Naive B cell (primary cell): ENCODE data around the gene AVPR1B. TPM values are rescaled to one million over a fixed set of nuclear protein-coding genes. Genes with fewer than 3 reads are reported as not detected.
"Not testable (repeated sequence)": the region's sequence is repeated elsewhere in the genome, so short reads cannot be mapped to it uniquely, and the experiment has no call there.

Experiments
- ATAC-seq, 2 donors: fragments of 150-1000 bp; cut with Tn5 transposase; 2 replicates each; pipeline ENCODE4 v1.10.0; 2021; ENCODE audit warnings: low read depth in 2 of 2, mild to moderate bottlenecking in 2 of 2, moderate library complexity in 2 of 2
- DNase-seq: peaks from one replicate; pipeline ENCODE4 v3.0.0; 2022
- H3K27ac Mint-ChIP-seq, 6 donors: one replicate each; pipeline ENCODE4 v1.8.0; 2020 to 2022; ENCODE audit warnings: mild to moderate bottlenecking in 6 of 6, mixed read lengths in 6 of 6, moderate library complexity in 5 of 6, inconsistent platforms in 2 of 6
- H3K27me3 Mint-ChIP-seq, 3 donors: one replicate each; pipeline ENCODE4 v1.8.0; 2021 to 2022; ENCODE audit warnings: mixed read lengths in 3 of 3, mild to moderate bottlenecking in 1 of 3
- H3K36me3 Mint-ChIP-seq, 2 donors: one replicate each; pipeline ENCODE4 v1.8.0; 2020 to 2022; ENCODE audit warnings: mixed read lengths in 2 of 2, inconsistent platforms in 1 of 2, mild to moderate bottlenecking in 1 of 2
- H3K4me1 Mint-ChIP-seq, 3 donors: one replicate each; pipeline ENCODE4 v1.8.0; 2020 to 2022; ENCODE audit warnings: mixed read lengths in 3 of 3, inconsistent platforms in 1 of 3, mild to moderate bottlenecking in 1 of 3, moderate library complexity in 1 of 3
- H3K4me3 Mint-ChIP-seq, 8 donors: one replicate each; pipeline ENCODE4 v1.8.0; 2020 to 2022; ENCODE audit warnings: mild to moderate bottlenecking in 8 of 8, mixed read lengths in 8 of 8, moderate library complexity in 8 of 8, inconsistent platforms in 2 of 8
- H3K9me3 Mint-ChIP-seq, 7 donors: one replicate each; pipeline ENCODE4 v1.8.0; 2020 to 2022; ENCODE audit warnings: mixed read lengths in 7 of 7, mild to moderate bottlenecking in 5 of 7, inconsistent platforms in 2 of 7, moderate library complexity in 1 of 7
- polyA plus RNA-seq, 6 donors: library from polyadenylated mRNA; unstranded; fragments of 300-500 nt; fragmentation: Illumina TruSeq; gene quantifications; one replicate each; pipeline ENCODE4 v1.2.3, GENCODE V29; 2021; ENCODE audit warnings: low read depth in 6 of 6

AVPR1B gene
- polyA plus RNA-seq, 6 donors from 2014 or later = not detected

GRCh38 chr1:206066479-206067171 lies 50.6 kb downstream of the AVPR1B start:
- Mint-ChIP-seq H3K27me3 (no peaks in the 10 kb centered on the region), H3K9me3 (peaks cover 0 to 4% (median 2%) of the 10 kb centered on the region in 7 donors), H3K4me3 (peak overlapping the region in 7 of 8 donors; percentile 22 to 79 (median 50)), H3K36me3 (peaks cover 7 to 9% of the 10 kb centered on the region in 2 donors), H3K27ac (peak overlapping the region; percentile 65 to 99 (median 96)), H3K4me1 (peaks cover 32 to 45% (median 43%) of the 10 kb centered on the region in 3 donors)
- peak; percentile 64 for DNase-seq
- ATAC-seq = peak; percentile 90 to 92

- Mint-ChIP-seq H3K9me3 (peaks cover 0 to 4% (median 2%) of the 10 kb centered on the region in 7 donors), H3K27me3 (no peaks in the 10 kb centered on the region), H3K4me3 (no peak overlapping the region), H3K27ac (peak overlapping the region in 4 of 6 donors; percentile 26 to 88 (median 39)), H3K36me3 (peaks cover 7 to 10% of the 10 kb centered on the region in 2 donors), H3K4me1 (peaks cover 33 to 51% (median 45%) of the 10 kb centered on the region in 3 donors)
- ATAC-seq = no peak
- no peak for DNase-seq
These were observed 51.5 kb downstream of the AVPR1B start for GRCh38 chr1:206065547-206066145.

GRCh38 chr1:206064501-206064900 lies 52.7 kb downstream of the AVPR1B start:
- H3K27me3 Mint-ChIP-seq, H3K27ac Mint-ChIP-seq, ATAC-seq, H3K4me3 Mint-ChIP-seq, DNase-seq, H3K9me3 Mint-ChIP-seq: not testable (repeated sequence)
- Mint-ChIP-seq H3K4me1 (peaks cover 44 to 62% (median 57%) of the 10 kb centered on the region in 3 donors), H3K36me3 (peaks cover 7 to 17% of the 10 kb centered on the region in 2 donors)

GRCh38 chr1:206064001-206064400 lies 53.2 kb downstream of the AVPR1B start:
- H3K4me3 Mint-ChIP-seq, H3K27ac Mint-ChIP-seq: not testable (repeated sequence)

DNA sequence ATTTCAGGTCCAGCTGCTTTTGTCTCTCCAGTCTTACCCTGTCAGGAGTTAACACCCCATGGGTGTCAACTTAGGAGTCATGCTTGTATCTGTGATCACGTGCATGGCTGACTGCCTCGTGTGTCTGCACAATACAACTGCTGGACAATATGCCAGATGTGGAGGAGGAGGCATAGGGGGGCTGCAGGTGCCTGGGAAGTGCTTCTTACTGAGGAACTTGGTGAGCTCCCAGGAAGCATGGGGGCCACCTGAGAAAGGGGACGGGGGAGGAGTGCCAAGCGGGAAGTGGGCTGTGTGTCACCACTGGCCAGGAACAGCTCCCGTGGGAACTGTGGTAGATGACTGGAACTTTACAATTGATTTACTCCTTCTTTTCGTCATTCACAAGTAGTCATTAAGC lies 54.7 kb downstream of the AVPR1B start:
- Mint-ChIP-seq H3K4me3 (no peak overlapping the region), H3K27me3 (no peaks in the 10 kb centered on the region), H3K9me3 (peaks cover 0 to 4% (median 2%) of the 10 kb centered on the region in 7 donors), H3K27ac (peak overlapping the region in 2 of 6 donors; percentile 7 to 34), H3K4me1 (peaks cover 44 to 68% (median 65%) of the 10 kb centered on the region in 3 donors), H3K36me3 (peaks cover 7 to 17% of the 10 kb centered on the region in 2 donors)
- DNase-seq (no peak), ATAC-seq (no peak)

More at GRCh38 chr1:206064001-206064400, 53.2 kb downstream of the AVPR1B start:
- not testable (repeated sequence) for ATAC-seq, DNase-seq, H3K9me3 Mint-ChIP-seq, H3K27me3 Mint-ChIP-seq
- Mint-ChIP-seq H3K36me3 (peaks cover 7 to 17% of the 10 kb centered on the region in 2 donors), H3K4me1 (peaks cover 47 to 67% (median 62%) of the 10 kb centered on the region in 3 donors)

DNA sequence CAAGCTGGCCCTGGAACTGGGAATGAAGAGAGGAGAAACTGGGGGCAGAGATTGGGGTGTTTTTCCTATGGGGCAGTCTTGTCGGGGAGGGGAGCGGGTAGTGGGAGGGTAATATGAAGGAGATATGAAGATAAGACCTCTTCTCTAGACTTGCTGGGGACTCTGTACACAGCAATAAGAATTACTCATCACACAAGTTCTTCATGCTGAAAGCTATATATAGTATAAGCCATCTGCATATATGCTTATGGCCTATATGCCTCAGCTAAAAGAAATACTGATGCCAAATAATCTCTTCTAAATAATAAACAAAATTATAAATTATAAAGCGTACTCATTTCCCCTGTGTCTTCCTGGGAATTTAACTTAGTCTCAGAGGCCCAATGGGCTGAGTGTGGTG lies 56.3 kb downstream of the AVPR1B start:
- Mint-ChIP-seq H3K27ac (peak overlapping the region in 2 of 6 donors; percentile 11 to 86), H3K9me3 (peaks cover 0 to 4% (median 2%) of the 10 kb centered on the region in 7 donors), H3K27me3 (no peaks in the 10 kb centered on the region), H3K4me1 (peaks cover 40 to 60% (median 54%) of the 10 kb centered on the region in 3 donors), H3K4me3 (no peak overlapping the region), H3K36me3 (peaks cover 14 to 17% of the 10 kb centered on the region in 2 donors)
- DNase-seq (no peak), ATAC-seq (no peak)

Other genes starting within 250 kb of the AVPR1B start
- gene SLC26A9, start 173.9 kb downstream of the AVPR1B start, polyA plus RNA-seq = not detected
- not detected for gene RAB7B, start 114.0 kb downstream of the AVPR1B start, polyA plus RNA-seq
- gene CTSE, start 93.5 kb downstream of the AVPR1B start, polyA plus RNA-seq = not detected
- gene RHEX, start 64.2 kb downstream of the AVPR1B start, polyA plus RNA-seq = 1 to 10 TPM in 2 of 6 donors, under 1 TPM in 4; 0.28 to 5.3 (median 0.60) TPM
- 1 to 10 TPM in 3 of 6 donors, under 1 TPM in 2, not detected in 1; 0.34 to 2.0 (median 1.6) TPM for gene FAM72A, start 85.5 kb upstream of the AVPR1B start, polyA plus RNA-seq
- gene SRGAP2, start 86.2 kb upstream of the AVPR1B start, polyA plus RNA-seq = 10 to 100 TPM in 4 of 6 donors, 1 to 10 TPM in 2; 8.6 to 31.7 (median 11.5) TPM